Mesenchymal stem cell (in vitro differentiated cells and primary cell): ENCODE measurements around the gene TRPM1.

ENCODE experiments used
- DNase-seq: peaks from one replicate; pipeline ENCODE4 v3.0.0-alpha.2; 2013
- H2AFZ ChIP-seq: one replicate; pipeline ENCODE4 v1.6.1; 2013; ENCODE audit warnings: low read depth, mild to moderate bottlenecking, control low read depth, inconsistent platforms, low read length, moderate library complexity
- H2AK5ac ChIP-seq: 2 replicates; pipeline ENCODE4 v1.6.1; 2013; ENCODE audit warnings: low read length, moderate library complexity, mild to moderate bottlenecking, inconsistent platforms; ENCODE audit not compliant: severe bottlenecking
- H2BK120ac ChIP-seq: one replicate; pipeline ENCODE4 v1.6.1; 2013; ENCODE audit warnings: low read depth, mild to moderate bottlenecking, inconsistent platforms, low read length, moderate library complexity
- H2BK12ac ChIP-seq, 2 experiments: one replicate each; pipeline ENCODE4 v1.6.1; 2013; ENCODE audit warnings: inconsistent platforms in 2 of 2, low read length in 2 of 2, mild to moderate bottlenecking in 2 of 2, moderate library complexity in 2 of 2, control low read depth in 1 of 2
- H2BK15ac ChIP-seq: one replicate; pipeline ENCODE4 v1.6.1; 2013; ENCODE audit warnings: mild to moderate bottlenecking, low read depth, inconsistent platforms; ENCODE audit not compliant: poor library complexity, severe bottlenecking
- H2BK5ac ChIP-seq: 2 replicates; pipeline ENCODE4 v1.6.1; 2013; ENCODE audit warnings: low read depth, mild to moderate bottlenecking, low read length, control low read depth, inconsistent platforms; ENCODE audit not compliant: poor library complexity, severe bottlenecking
- H3K14ac ChIP-seq, 2 experiments: one replicate each; pipeline ENCODE4 v1.6.1; 2013; ENCODE audit warnings: inconsistent platforms in 2 of 2, low read length in 2 of 2, control low read depth in 1 of 2, mild to moderate bottlenecking in 1 of 2, moderate library complexity in 1 of 2
- H3K18ac ChIP-seq, 2 experiments: one replicate each; pipeline ENCODE4 v1.6.1; 2013; ENCODE audit warnings: inconsistent platforms in 2 of 2, low read length in 2 of 2, control low read depth in 1 of 2, low read depth in 1 of 2, mild to moderate bottlenecking in 1 of 2
- H3K23ac ChIP-seq, 2 experiments: one replicate each; pipeline ENCODE4 v1.6.1; 2013; ENCODE audit warnings: inconsistent platforms in 2 of 2, low read length in 2 of 2, mild to moderate bottlenecking in 2 of 2, moderate library complexity in 2 of 2, control low read depth in 1 of 2
- H3K27ac ChIP-seq: 2 replicates; pipeline ENCODE4 v1.5.1; 2013; ENCODE audit warnings: mild to moderate bottlenecking, moderate library complexity, low read length, control low read depth, inconsistent platforms; ENCODE audit not compliant: poor library complexity, severe bottlenecking
- H3K27me3 ChIP-seq, 2 experiments: 2 replicates each; pipeline versions ENCODE4 v1.6.1 to v1.7.0; 2013; ENCODE audit warnings: low read length in 2 of 2, mild to moderate bottlenecking in 2 of 2, moderate library complexity in 2 of 2, control low read depth in 1 of 2, inconsistent platforms in 1 of 2; ENCODE audit not compliant: control insufficient read depth in 1 of 2, insufficient read depth in 1 of 2
- H3K36me3 ChIP-seq, 2 experiments: 2 replicates each; pipeline versions ENCODE4 v1.6.1 to v1.7.0; 2013; ENCODE audit warnings: low read length in 2 of 2, control low read depth in 1 of 2, inconsistent platforms in 1 of 2, low read depth in 1 of 2, mild to moderate bottlenecking in 1 of 2; ENCODE audit not compliant: insufficient read depth in 2 of 2, control insufficient read depth in 1 of 2
- H3K4ac ChIP-seq, 2 experiments: one replicate each; pipeline ENCODE4 v1.6.1; 2013; ENCODE audit warnings: inconsistent platforms in 2 of 2, low read length in 2 of 2, mild to moderate bottlenecking in 2 of 2, moderate library complexity in 2 of 2, control low read depth in 1 of 2, low read depth in 1 of 2
- H3K4me1 ChIP-seq: 2 replicates; pipeline ENCODE4 v1.6.1; 2013; ENCODE audit warnings: low read depth, low read length, control low read depth; ENCODE audit not compliant: control insufficient read depth, insufficient read depth
- H3K4me2 ChIP-seq: 2 replicates; pipeline ENCODE4 v1.6.1; 2013; ENCODE audit warnings: low read length, mild to moderate bottlenecking, inconsistent platforms; ENCODE audit not compliant: poor library complexity, severe bottlenecking
- H3K4me3 ChIP-seq, 2 experiments: 2 replicates each; pipeline versions ENCODE4 v1.5.1 to v1.7.0; 2013; ENCODE audit warnings: low read length in 2 of 2, mild to moderate bottlenecking in 2 of 2, control low read depth in 1 of 2, low read depth in 1 of 2; ENCODE audit not compliant: insufficient read depth in 1 of 2
- H3K79me1 ChIP-seq: replicated peaks from 2 replicates; pipeline ENCODE4 v1.6.1; 2013; ENCODE audit warnings: mild to moderate bottlenecking, control low read depth, low read length, inconsistent platforms; ENCODE audit not compliant: poor library complexity, severe bottlenecking
- H3K9ac ChIP-seq: 2 replicates; pipeline ENCODE4 v1.7.0; 2013; ENCODE audit warnings: mild to moderate bottlenecking, low read length, moderate library complexity
- H3K9me3 ChIP-seq: 2 replicates; pipeline ENCODE4 v1.7.0; 2013; ENCODE audit warnings: mild to moderate bottlenecking, low read length; ENCODE audit not compliant: control insufficient read depth
- H4K8ac ChIP-seq: one replicate; pipeline ENCODE4 v1.6.1; 2013; ENCODE audit warnings: inconsistent platforms, mild to moderate bottlenecking, low read length, moderate library complexity
- H4K91ac ChIP-seq: one replicate; pipeline ENCODE4 v1.6.1; 2013; ENCODE audit warnings: mild to moderate bottlenecking, low read length, inconsistent platforms
- WGBS: methylation state at CpG from one replicate; pipeline ENCODE4 v1.1.7; 2013; ENCODE audit warnings: mixed read lengths; 5-methylcytosine and 5-hydroxymethylcytosine counted together

Gene TRPM1

GRCh38 chr15:31141792-31142191 is 40.3 kb upstream of the TRPM1 start:
- no peak overlapping the region for H3K4me2 ChIP-seq
- H3K4me1 ChIP-seq, result no peaks in the 10 kb centered on the region
- no peaks in the 10 kb centered on the region for H3K9me3 ChIP-seq
- no peak overlapping the region for H4K8ac ChIP-seq
- H3K23ac ChIP-seq, result no peak overlapping the region
- H2BK12ac ChIP-seq, result no peak overlapping the region
- H3K9ac ChIP-seq, result no peak overlapping the region
- H2BK15ac ChIP-seq, result no peak overlapping the region
- H2AK5ac ChIP-seq, result no peak overlapping the region
- DNase-seq, result no peak
- H3K79me1 ChIP-seq, result no peaks in the 10 kb centered on the region
- H3K27ac ChIP-seq, result no peak overlapping the region
- no peak overlapping the region for H2AFZ ChIP-seq
- no peaks in the 10 kb centered on the region for H3K36me3 ChIP-seq
- H2BK120ac ChIP-seq, result no peak overlapping the region
- no peak overlapping the region for H3K18ac ChIP-seq
- no peak overlapping the region for H2BK5ac ChIP-seq
- H3K27me3 ChIP-seq, result no peaks in the 10 kb centered on the region
- no peak overlapping the region for H3K14ac ChIP-seq
- no peak overlapping the region for H4K91ac ChIP-seq
- H3K4ac ChIP-seq, result no peak overlapping the region
- H3K4me3 ChIP-seq, result no peak overlapping the region

GRCh38 chr15:31136607-31137328 is 35.2 kb upstream of the TRPM1 start:
- Histone ChIP-seq H4K91ac (no peak overlapping the region), H3K23ac (no peak overlapping the region), H3K4me2 (no peak overlapping the region), H3K4me1 (no peaks in the 10 kb centered on the region), H3K4ac (no peak overlapping the region), H3K79me1 (no peaks in the 10 kb centered on the region), H3K27ac (no peak overlapping the region), H4K8ac (no peak overlapping the region), H2AK5ac (no peak overlapping the region), H2AFZ (no peak overlapping the region), H3K4me3 (no peak overlapping the region), H3K18ac (no peak overlapping the region), H3K27me3 (peaks cover 7 to 14% of the 10 kb centered on the region in 2 experiments), H2BK15ac (no peak overlapping the region), H3K14ac (no peak overlapping the region), H3K9me3 (peaks cover 6% of the 10 kb centered on the region), H2BK5ac (no peak overlapping the region), H3K36me3 (no peaks in the 10 kb centered on the region), H3K9ac (no peak overlapping the region), H2BK12ac (no peak overlapping the region), H2BK120ac (no peak overlapping the region)
- DNase-seq, result no peak
- 69% methylated on average over 6 of the region's 6 CpGs for WGBS

GRCh38 chr15:31136016-31136415 is 34.5 kb upstream of the TRPM1 start:
- Histone ChIP-seq H3K23ac (no peak overlapping the region), H3K27ac (no peak overlapping the region)

GRCh38 chr15:31135523-31135922 is 34.0 kb upstream of the TRPM1 start:
- H2AFZ ChIP-seq, result no peak overlapping the region
- H3K23ac ChIP-seq, result no peak overlapping the region
- no peak overlapping the region for H3K27ac ChIP-seq
- no peak overlapping the region for H2AK5ac ChIP-seq
- no peak overlapping the region for H4K8ac ChIP-seq
- H2BK5ac ChIP-seq, result no peak overlapping the region
- no peaks in the 10 kb centered on the region for H3K36me3 ChIP-seq
- H3K9ac ChIP-seq, result no peak overlapping the region
- no peaks in the 10 kb centered on the region for H3K4me1 ChIP-seq
- WGBS, result 94% methylated on average over 5 of the region's 6 CpGs
- no peak overlapping the region for H3K18ac ChIP-seq
- no peak overlapping the region for H2BK15ac ChIP-seq
- H3K27me3 ChIP-seq, result peaks cover 7 to 17% of the 10 kb centered on the region in 2 experiments
- no peak overlapping the region for H2BK12ac ChIP-seq
- no peak overlapping the region for H2BK120ac ChIP-seq
- H3K4me3 ChIP-seq, result no peak overlapping the region
- peaks cover 6% of the 10 kb centered on the region for H3K9me3 ChIP-seq
- H3K4me2 ChIP-seq, result no peak overlapping the region
- H4K91ac ChIP-seq, result no peak overlapping the region
- H3K79me1 ChIP-seq, result no peaks in the 10 kb centered on the region
- H3K14ac ChIP-seq, result no peak overlapping the region
- no peak for DNase-seq
- H3K4ac ChIP-seq, result no peak overlapping the region

More at GRCh38 chr15:31136016-31136415, 34.5 kb upstream of the TRPM1 start:
- H3K4me2 ChIP-seq, result no peak overlapping the region
- H2BK12ac ChIP-seq, result no peak overlapping the region
- no peak overlapping the region for H3K14ac ChIP-seq
- H3K18ac ChIP-seq, result no peak overlapping the region
- H3K79me1 ChIP-seq, result no peaks in the 10 kb centered on the region
- H3K4me3 ChIP-seq, result no peak overlapping the region
- WGBS, result 84% methylated on average over 9 of the region's 9 CpGs
- no peaks in the 10 kb centered on the region for H3K4me1 ChIP-seq
- H2BK15ac ChIP-seq, result no peak overlapping the region
- peaks cover 7 to 17% of the 10 kb centered on the region in 2 experiments for H3K27me3 ChIP-seq
- H3K9ac ChIP-seq, result no peak overlapping the region
- no peak for DNase-seq
- no peak overlapping the region for H2BK5ac ChIP-seq
- H2AFZ ChIP-seq, result no peak overlapping the region
- H3K9me3 ChIP-seq, result peaks cover 6% of the 10 kb centered on the region
- peak overlapping the region; percentile 45 for H4K91ac ChIP-seq
- no peaks in the 10 kb centered on the region for H3K36me3 ChIP-seq
- H3K4ac ChIP-seq, result no peak overlapping the region
- H2AK5ac ChIP-seq, result no peak overlapping the region
- no peak overlapping the region for H2BK120ac ChIP-seq
- H4K8ac ChIP-seq, result no peak overlapping the region
